Endothelial cell (in vitro differentiated cells): ENCODE results near the gene CHST3. TPM values are rescaled to one million over a fixed set of nuclear protein-coding genes. Genes with fewer than 3 reads are reported as not detected.

Source experiments
- DNase-seq: peaks from one replicate; pipeline ENCODE4 v3.0.0; 2021; ENCODE audit warnings: low spot score
- H3K27ac Mint-ChIP-seq: one replicate; pipeline ENCODE4 v1.8.0; 2021; ENCODE audit warnings: mixed read lengths, inconsistent platforms; ENCODE audit not compliant: unreplicated experiment
- H3K27me3 Mint-ChIP-seq: one replicate; pipeline ENCODE4 v1.8.0; 2021; ENCODE audit warnings: mild to moderate bottlenecking, moderate library complexity, mixed read lengths, inconsistent platforms; ENCODE audit not compliant: unreplicated experiment
- H3K36me3 Mint-ChIP-seq: one replicate; pipeline ENCODE4 v1.8.0; 2021; ENCODE audit warnings: mild to moderate bottlenecking, low read depth, mixed read lengths, inconsistent platforms; ENCODE audit not compliant: unreplicated experiment
- H3K4me1 Mint-ChIP-seq: one replicate; pipeline ENCODE4 v1.8.0; 2021; ENCODE audit warnings: mild to moderate bottlenecking, mixed read lengths, inconsistent platforms; ENCODE audit not compliant: unreplicated experiment
- H3K4me3 Mint-ChIP-seq: one replicate; pipeline ENCODE4 v1.8.0; 2021; ENCODE audit warnings: mild to moderate bottlenecking, mixed read lengths, inconsistent platforms; ENCODE audit not compliant: unreplicated experiment
- H3K9me3 Mint-ChIP-seq: one replicate; pipeline ENCODE4 v1.8.0; 2021; ENCODE audit warnings: mixed read lengths, inconsistent platforms; ENCODE audit not compliant: unreplicated experiment
- total RNA-seq: library from RNA; stranded (reverse); fragmentation: NEBNext Ultra II Directional; extraction: Animal tissue kit (Norgen Biotek cat#: 25700); gene quantifications from one replicate; pipeline ENCODE4 v1.2.1, GENCODE V29; 2021; ENCODE audit not compliant: unreplicated experiment
- TF ChIP-seq, protein P1 (sequence below): fragments of 200-600 bp; sonication (generic); IDR thresholded peaks from one replicate; pipeline ENCODE4 v1.5.0; 2021; ENCODE audit warnings: antibody characterized with exemption; ENCODE audit not compliant: unreplicated experiment

The CHST3 gene
- total RNA-seq, 1 donor from 2014 or later, result 3.8 TPM

DNA sequence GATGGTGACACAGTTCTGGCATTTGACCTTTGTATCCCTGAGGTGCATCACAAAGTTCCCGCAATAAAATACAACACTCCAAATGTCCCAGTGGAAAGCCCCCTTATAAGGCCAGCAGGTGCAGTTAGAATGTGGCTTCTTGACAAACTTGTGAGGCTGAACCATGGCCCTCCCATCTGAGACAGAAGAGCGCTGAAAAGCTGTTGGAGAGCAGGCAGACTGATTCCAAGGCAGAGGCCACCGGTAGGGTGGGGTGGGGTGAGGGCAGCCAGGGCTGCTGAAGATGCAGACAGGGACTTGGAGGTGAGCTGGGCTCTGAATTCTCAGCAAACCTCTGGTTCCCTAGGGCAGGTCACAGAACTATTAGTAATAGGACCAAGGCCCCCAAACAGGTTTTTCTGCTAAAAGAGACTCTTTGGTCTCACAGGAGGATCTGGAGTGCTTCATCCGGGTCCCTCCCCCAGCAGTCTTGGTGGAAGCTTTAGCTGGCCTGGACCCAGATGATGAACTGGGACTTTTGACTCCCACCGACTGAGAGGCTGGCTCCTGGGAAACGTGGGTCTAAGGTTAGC, 15.6 kb upstream of the CHST3 start:
- Mint-ChIP-seq H3K36me3 (no peaks in the 10 kb centered on the region), H3K9me3 (peaks cover 14% of the 10 kb centered on the region)

DNA sequence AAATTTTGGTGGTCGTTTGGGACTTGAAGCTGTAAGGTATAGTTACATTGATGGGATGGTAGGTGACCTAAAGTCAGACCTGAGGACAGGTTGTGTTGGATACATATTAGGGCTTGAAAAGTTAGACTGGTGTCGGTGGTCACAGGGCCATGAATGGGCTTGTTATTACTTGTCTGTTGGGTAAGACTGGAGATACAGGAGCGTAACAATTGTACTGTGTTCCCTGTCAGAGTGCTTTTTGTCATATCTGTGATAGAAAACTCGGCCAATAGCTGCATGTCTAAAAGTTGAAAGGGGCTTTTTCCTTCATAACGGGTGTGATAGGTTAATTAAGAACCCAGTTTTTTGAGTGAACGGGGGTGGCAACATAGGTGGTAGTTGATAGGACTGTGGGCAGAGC, 13.5 kb upstream of the CHST3 start:
- no peak for DNase-seq
- H3K9me3 Mint-ChIP-seq, result peaks cover 22% of the 10 kb centered on the region
- no peak overlapping the region for H3K4me3 Mint-ChIP-seq
- no peaks in the 10 kb centered on the region for H3K4me1 Mint-ChIP-seq
- H3K36me3 Mint-ChIP-seq, result peaks cover 10% of the 10 kb centered on the region
- TF ChIP-seq, protein P1, sequence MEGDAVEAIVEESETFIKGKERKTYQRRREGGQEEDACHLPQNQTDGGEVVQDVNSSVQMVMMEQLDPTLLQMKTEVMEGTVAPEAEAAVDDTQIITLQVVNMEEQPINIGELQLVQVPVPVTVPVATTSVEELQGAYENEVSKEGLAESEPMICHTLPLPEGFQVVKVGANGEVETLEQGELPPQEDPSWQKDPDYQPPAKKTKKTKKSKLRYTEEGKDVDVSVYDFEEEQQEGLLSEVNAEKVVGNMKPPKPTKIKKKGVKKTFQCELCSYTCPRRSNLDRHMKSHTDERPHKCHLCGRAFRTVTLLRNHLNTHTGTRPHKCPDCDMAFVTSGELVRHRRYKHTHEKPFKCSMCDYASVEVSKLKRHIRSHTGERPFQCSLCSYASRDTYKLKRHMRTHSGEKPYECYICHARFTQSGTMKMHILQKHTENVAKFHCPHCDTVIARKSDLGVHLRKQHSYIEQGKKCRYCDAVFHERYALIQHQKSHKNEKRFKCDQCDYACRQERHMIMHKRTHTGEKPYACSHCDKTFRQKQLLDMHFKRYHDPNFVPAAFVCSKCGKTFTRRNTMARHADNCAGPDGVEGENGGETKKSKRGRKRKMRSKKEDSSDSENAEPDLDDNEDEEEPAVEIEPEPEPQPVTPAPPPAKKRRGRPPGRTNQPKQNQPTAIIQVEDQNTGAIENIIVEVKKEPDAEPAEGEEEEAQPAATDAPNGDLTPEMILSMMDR, result no peak
- H3K27me3 Mint-ChIP-seq, result peaks cover 7% of the 10 kb centered on the region
- no peak overlapping the region for H3K27ac Mint-ChIP-seq

More for the DNA sequence above, 15.6 kb upstream of the CHST3 start:
- Mint-ChIP-seq H3K4me3 (no peak overlapping the region), H3K27me3 (no peaks in the 10 kb centered on the region), H3K27ac (no peak overlapping the region), H3K4me1 (no peaks in the 10 kb centered on the region)
- TF ChIP-seq, protein P1, result no peak
- no peak for DNase-seq

DNA sequence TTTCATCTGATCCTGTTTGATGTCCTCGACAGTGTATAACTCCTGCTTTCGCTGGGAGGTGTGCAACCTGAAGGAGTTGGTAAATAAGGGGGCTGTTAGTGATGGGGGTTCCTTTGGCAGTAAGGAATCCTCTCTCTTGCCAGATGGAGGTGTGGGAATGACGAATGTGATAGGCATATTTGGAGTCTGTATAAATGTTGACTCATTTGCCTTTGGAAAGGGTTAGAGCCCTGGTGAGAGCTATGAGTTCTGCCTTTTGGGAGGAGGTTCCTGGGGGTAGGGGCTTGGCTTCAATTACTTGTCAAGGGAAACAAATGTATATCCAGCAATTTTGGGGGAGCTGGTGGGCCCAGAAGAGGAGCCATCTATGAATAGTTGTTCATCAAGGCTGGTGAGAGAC, 11.4 kb upstream of the CHST3 start:
- no peak for DNase-seq
- Mint-ChIP-seq H3K27ac (no peak overlapping the region), H3K9me3 (peaks cover 10% of the 10 kb centered on the region), H3K27me3 (peaks cover 9% of the 10 kb centered on the region), H3K4me3 (no peak overlapping the region), H3K36me3 (peaks cover 12% of the 10 kb centered on the region), H3K4me1 (no peaks in the 10 kb centered on the region)
- TF ChIP-seq, protein P1, result no peak

DNA sequence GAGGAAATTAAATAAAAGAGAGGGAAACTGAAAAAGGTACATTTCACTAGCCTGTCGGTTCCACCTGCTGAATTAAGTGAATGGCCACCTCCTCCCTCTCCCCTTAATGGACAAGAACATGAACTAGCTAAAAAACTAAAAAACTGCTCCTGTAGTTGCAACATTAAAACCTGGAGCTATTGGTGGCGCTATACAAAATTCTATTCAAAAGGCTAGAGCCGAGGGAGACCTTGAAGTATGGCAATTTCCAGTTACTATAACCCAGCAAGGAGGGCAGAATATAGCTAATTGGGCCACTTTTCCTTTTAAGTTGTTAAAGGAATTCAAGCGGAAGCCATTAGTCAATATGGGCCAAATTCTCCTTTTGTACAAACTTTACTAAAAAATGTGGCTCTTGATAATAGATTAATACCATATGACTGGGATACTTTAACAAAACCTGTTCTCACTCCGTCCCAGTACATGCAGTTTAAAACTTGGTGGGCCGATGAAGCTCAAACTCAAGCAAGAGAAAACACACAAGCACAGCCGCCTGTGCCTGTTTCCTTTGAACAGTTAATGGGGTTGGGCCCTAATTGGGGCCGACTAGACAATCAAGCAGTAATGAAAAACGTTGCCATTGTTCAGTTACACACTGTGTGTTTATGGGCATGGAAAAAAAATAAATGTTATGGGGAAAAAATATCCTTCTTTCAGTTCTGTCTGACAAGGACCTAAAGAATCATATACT, 6.5 kb upstream of the CHST3 start:
- Mint-ChIP-seq H3K27me3 (peaks cover 17% of the 10 kb centered on the region), H3K9me3 (peaks cover 10% of the 10 kb centered on the region), H3K27ac (no peak overlapping the region), H3K4me3 (no peak overlapping the region), H3K4me1 (no peaks in the 10 kb centered on the region), H3K36me3 (peaks cover 12% of the 10 kb centered on the region)
- no peak for DNase-seq
- TF ChIP-seq, protein P1, result no peak

DNA sequence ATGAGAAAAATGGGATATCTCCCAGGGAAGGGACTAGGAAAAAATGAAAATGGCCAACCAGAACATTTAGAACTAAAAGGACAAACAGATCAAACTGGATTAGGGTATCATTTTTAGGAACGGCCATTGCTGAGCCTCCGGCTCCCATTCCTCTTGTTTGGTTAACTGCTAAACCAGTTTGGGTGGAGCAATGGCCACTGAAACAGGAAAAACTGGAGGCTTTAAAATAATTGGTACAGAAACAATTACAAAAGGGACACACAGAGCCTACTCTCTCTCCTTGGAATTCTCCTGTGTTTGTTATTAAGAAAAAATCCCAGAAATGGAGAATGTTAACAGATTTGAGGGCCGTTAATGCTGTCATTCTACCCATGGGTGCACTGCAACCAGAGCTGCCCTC, 4.7 kb upstream of the CHST3 start:
- Mint-ChIP-seq H3K27me3 (peaks cover 23% of the 10 kb centered on the region), H3K36me3 (peaks cover 11% of the 10 kb centered on the region), H3K4me3 (no peak overlapping the region), H3K27ac (no peak overlapping the region), H3K4me1 (no peaks in the 10 kb centered on the region), H3K9me3 (peaks cover 10% of the 10 kb centered on the region)
- no peak for DNase-seq
- TF ChIP-seq, protein P1, result no peak
